ENCODE data around the gene TTC3.
"Not testable (repeated sequence)": the region's sequence is repeated elsewhere in the genome, so short reads cannot be mapped to it uniquely, and the experiment has no call there.

TTC3 gene

GRCh38 chr21:37072988-37073416, at the start of gene TTC3, which contains the start of gene PIGP:
Gene TTC3 (plus strand): TSS chr21:37073254. CDS start chr21:37087258, 14,004 bp downstream.
Gene PIGP (minus strand): TSS chr21:37073071. CDS start chr21:37072515, 556 bp downstream.
- peak; percentile 95 for DNase-seq

GRCh38 chr21:37026499-37026898, 46.6 kb upstream of the TTC3 start:
- DNase-seq = no peak

DNA sequence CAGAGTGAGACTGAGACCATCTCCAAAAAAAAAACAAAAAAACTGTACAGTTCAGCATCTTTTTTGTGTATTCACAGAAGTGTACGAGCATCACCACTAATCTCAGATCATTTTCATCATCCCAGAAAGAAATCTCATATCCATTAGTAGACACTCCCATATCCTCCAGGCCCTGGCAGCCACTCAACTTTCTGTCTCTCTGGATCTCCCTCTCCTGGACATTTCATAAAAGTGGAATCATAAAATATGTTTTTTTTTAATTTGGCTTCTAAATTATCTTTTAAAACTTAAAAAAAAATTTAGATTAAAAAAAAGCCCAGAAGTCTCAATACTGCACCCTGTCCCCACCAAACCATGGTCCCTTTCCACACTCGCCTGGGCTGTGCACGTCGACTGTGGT, 44.5 kb upstream of the TTC3 start:
- no peak for DNase-seq

GRCh38 chr21:37030864-37031263, 42.2 kb upstream of the TTC3 start:
- no peak for DNase-seq

DNA sequence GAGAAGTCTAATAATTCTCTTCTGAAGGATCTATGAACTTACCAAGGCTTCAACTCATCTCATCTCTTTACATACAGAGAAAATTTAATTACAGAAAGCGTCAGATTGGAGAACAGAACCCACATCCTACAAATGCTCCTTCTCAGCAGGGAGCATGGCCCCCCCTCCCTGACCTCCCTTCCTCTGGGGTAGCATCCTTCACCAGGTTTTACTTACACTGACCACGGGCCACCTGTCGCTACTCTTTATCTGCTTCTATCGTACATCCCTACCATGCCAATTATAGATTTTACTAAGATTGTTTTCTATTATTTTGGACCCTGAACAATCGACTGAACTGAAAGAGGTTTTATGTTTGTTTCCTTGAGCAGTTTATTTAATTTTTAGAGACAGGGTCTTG, 40.8 kb upstream of the TTC3 start:
- no peak for DNase-seq

DNA sequence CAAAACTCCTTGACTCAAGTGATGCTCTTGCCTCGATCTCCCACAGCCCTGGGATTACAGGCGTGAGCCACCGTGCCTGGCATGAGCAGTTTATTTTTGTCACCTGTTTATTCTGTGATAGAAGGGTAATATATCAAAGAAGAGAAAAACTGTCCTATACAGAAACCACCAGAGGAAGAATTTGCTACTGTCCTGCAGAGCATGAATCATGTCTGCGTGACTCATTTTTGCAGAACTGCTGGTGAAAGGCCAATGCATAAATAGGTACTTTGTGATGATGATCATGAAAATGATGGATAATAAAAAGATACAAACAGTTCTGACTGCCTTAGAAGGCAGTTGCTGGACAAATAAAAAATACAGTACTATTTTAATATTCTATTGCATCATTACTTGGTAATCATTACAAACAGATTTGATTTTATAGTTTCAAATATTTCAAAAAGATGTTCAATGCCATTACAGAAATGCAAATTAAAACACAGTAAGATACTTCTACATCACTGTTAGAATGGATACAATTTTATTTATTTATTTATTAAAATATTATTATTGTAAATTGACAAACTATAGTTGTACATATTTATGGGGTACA, 40.1 kb upstream of the TTC3 start:
- DNase-seq = no peak

DNA sequence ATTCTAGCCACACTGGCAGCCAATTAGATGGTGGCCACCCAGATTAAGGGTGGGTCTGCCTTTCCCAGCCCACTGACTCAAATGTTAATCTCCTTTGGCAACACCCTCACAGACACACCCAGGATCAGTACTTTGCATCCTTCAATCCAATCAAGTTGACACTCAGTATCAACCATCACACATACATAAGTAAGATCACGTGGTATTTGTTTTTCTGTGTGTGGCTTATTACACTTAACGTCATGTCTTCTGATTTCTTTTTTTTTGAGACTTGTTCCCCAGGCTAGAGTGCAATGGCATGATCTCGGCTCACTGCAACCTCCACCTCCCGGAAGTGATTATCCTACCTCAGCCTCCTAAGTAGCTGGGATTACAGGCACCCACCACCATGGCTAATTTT, 38.7 kb upstream of the TTC3 start:
- not testable (repeated sequence) for DNase-seq

- DNase-seq = no peak
Measured at GRCh38 chr21:37036177-37036576, 36.9 kb upstream of the TTC3 start.

DNA sequence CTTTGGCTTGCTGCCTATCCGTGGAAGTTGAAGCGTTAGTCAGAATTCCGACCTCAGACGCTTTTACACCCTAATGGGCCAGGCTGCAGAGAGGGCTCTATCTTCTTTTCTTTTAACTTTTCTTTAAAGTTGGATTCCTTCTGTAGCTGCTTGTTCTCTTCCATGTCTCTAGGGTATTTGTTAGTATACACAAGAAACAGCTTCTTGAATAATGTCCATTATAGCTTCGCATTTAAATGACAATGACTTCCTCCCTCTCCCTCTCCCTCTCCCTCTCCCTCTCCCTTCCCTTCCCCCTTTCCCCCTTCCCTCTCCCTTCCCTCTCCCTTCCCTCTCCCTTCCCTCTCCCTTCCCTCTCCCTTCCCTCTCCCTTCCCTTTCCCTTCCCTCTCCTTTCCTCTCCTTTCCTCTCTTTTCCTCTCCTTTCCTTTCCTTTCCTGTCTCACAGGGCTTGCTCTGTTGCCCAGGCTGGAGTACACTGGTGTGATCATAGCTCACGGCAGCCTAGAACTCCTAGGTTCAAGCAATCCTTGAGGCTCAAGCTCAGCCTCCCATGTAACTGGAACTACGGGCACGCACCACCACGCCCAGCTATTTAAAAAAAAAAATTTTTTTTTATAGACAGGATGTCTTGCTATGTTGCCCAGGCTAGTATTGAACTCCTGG, 33.5 kb upstream of the TTC3 start:
- DNase-seq = no peak

- DNase-seq = no peak
Measured at GRCh38 chr21:37040212-37040611, 32.8 kb upstream of the TTC3 start.

DNA sequence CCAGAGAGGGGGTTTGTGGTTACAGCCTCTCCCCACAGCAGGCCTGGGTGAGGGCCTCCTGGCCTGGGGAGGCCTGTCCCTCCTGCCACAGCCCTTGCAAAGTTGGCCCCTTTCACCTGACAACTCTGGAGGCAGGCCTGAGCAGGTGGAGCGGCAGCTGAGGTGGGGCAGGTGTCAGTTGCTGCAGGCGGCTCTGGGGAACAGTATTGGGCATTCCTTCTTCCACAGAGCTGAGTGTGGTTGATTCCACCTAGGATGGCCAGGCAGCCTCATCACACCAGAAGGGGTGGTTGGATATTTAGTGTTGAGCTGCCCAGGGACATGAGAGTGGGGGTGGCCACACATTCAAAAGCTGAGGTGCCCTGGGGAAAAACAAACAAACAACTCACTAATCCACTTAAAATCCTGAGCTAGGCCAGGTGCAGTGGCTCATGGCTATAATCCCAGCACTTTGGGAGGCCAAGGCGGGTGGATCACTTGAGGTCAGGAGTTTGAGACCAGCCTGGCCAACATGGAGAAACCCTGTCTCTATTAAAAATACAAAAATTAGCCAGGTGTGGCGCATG, 31.3 kb upstream of the TTC3 start:
- DNase-seq = no peak

- no peak for DNase-seq
Measured at GRCh38 chr21:37043818-37044217, 29.2 kb upstream of the TTC3 start.

GRCh38 chr21:37044643-37045042, 28.4 kb upstream of the TTC3 start:
- DNase-seq = no peak

- DNase-seq = no peak
Measured at GRCh38 chr21:37045149-37045548, 27.9 kb upstream of the TTC3 start.

DNA sequence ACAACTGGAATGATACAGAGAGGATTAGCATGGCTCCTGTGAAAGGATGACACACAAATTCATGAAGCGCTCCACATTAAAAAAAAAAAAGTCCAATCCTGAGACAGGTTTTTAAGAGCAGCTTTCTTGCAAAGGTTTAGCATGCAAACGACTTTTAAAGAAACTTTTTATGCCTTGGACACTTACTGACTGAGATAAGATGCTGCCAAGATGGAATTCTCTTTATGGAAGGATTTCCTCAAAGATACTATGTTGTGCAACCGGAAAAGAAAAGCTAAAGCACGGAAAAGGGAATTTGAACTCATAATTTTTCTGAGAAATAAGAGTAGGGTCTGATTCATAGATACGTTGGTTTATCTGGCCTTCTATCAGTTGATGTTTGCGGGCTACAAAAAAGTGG, 27.5 kb upstream of the TTC3 start:
- DNase-seq = no peak

- DNase-seq = no peak
Measured at GRCh38 chr21:37047079-37047478, 26.0 kb upstream of the TTC3 start.

- not testable (repeated sequence) for DNase-seq
Measured at GRCh38 chr21:37049741-37050140, 23.3 kb upstream of the TTC3 start.

GRCh38 chr21:37055271-37055855, 17.7 kb upstream of the TTC3 start:
- DNase-seq = no peak

DNA sequence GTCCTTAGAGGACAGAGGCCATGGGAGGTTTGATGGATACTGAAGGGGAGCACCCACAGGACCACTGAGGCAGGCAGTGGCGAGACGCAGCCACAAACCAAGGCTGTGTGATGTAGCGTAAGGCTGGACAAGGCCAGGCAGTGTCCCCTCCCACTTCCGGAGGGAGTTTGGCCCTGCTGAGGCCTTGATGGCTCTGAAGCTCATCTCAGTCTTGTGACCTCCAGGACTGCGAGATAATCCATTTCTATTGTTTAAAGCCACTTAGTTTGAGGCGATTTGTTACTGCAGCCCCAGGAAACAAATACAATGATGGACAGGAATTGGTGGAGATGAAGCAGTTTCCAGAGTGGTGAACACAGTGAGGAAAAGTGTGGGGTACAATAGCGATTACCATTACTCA, 15.4 kb upstream of the TTC3 start:
- DNase-seq = no peak

DNA sequence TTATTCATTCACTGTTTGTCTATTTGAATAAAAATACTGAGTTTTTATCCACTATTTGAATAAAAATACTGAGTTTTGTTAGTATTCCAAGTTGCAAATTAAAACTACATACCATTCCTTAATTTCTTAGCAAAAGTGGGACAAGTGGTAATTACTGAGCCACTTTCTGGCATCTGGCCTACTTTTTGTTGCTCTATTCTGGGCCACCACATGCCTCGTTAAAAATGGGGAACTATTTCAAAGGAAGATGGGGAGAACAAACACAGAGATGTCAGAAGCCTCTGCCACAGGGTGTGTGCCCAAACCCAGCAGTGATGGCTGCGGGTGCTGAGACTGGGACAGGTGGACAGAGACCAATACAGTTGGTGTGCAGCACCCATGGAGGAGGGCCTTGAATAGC, 14.8 kb upstream of the TTC3 start:
- no peak for DNase-seq

DNA sequence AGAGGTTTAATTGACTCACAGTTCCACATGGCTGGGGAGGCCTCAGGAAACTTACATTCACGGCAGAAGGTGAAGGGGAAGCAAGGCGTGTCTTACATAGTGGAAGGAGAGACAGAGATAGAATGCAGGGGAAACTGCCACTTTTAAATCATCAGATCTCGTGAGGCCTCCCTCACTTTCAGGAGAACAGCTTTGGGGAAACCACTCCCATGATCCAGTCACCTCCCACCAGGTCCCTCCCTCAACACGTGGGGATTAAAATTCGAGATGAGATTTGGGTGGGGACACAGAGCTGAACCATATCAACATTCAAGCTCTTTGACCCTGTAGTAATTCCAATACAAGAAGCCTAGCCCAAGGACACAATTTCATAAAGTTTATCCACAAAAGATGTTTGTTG, 13.9 kb upstream of the TTC3 start:
- DNase-seq = no peak

DNA sequence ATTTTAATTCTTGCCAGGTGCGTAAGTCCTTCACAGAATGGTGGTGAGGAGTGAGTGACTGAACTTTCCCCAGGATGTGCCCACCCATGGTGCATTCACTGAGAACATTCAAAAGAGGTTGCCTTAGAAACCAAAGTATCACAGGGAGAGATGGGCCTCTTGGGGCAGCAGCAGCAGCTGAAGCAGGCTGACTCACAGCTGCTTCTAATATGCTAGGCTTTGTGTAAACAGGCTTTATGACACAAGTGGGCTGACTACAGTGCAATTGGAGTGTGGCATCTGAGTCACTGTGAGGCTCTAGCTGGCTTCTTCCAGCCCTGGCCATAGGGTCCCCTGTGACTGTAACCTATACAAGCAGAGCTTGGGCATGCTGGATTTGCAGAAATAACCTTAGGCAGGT, 12.8 kb upstream of the TTC3 start:
- no peak for DNase-seq

DNA sequence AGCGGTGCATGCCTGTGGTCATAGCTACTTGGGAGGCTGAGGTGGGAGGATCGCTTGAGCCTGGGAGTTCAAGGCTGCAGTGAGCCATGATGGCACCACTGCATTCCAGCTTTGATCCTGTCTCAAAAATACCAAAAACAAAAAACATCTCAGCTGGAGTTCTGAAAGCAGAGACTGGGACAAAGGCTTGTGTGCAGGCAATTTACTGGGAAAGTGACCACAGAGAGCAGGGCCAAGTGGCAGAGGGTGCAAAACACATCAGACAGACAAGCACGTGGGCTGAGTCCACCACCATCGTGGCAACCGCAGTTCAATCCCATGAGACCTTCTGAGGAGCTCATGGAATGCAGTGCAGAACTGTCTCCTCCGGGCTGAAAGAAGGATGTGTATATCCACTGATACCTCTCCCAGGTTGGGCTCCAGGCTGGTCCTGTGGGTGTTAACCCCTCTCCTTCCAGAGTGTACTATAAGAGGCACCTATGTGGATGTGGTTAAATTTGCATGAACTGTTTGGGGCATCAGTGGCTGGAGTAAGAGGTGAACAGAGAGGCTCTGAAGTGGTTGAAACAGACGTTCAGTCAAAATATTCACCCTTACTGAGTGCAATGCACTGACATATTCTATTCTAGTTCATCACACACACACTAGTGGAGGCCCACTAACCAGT, 11.0 kb upstream of the TTC3 start:
- DNase-seq = no peak

- DNase-seq = no peak
Measured at GRCh38 chr21:37062593-37062935, 10.5 kb upstream of the TTC3 start.

All from CD4-positive, alpha-beta T cell treated with Interleukin-10 for 1 hour (primary cell).